GM19463 (cell line): ENCODE data around the gene KCNK18.
A peak's percentile ranks its signal among the peaks of the same experiment; 100 is the strongest.
"Not testable (repeated sequence)": the region's sequence is repeated elsewhere in the genome, so short reads cannot be mapped to it uniquely, and the experiment has no call there.

ENCODE experiments used
- ATAC-seq: cut with Tn5 transposase; IDR thresholded peaks from one replicate; pipeline ENCODE4 v1.9.1; 2021; ENCODE audit warnings: mild to moderate bottlenecking, moderate library complexity; ENCODE audit not compliant: unreplicated experiment

Gene KCNK18

DNA sequence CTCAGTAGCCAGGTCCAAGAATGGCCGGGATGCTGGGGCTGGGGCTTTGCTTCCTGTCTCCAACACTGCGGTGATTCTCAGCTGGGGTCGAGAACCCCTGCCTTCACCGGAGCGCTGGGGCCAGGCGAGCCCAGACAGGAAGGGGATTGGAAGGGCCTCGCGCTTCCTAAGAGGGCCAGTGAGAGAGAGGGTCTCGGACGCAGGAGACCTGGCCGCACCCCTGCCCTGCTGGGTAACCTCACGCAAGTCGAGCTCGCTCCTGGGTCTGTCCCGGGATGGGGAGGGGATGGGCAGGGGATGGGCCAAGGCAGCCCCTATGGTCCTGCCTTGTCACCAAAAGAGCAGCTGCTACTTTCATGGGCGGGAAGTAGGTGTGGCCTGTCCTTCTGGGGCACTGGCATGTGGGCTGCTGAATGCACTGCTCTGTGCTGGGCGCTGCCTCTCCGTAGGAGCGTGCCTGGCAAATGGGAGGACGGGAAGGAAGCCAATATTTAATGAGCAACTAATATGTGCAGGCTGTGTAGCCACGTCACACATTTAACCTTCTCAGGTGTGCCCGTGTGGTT lies 20.0 kb downstream of the KCNK18 start:
- peak; percentile 49 for ATAC-seq

DNA sequence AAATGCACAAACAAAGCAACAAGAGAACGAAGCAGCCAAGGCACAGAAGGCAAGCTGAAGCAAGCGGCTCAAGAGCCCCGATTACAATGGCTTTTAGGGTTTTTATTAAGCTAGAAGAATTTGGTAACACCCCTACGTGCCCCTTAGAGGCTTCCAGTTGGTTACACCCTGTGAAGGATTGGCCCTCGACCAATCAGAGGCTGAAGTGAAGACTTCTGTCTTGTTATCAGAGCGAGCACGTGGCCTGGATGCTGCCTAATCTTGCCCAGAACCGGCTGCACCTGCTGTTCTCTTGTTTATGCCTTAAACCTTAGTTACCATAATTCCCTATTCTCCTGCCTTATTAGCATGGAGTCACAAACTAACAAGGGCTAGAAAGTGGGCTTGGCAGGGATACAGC lies 21.4 kb downstream of the KCNK18 start:
- no peak for ATAC-seq

- no peak for ATAC-seq
Measured at GRCh38 chr10:117221156-117221711, 23.9 kb downstream of the KCNK18 start.

DNA sequence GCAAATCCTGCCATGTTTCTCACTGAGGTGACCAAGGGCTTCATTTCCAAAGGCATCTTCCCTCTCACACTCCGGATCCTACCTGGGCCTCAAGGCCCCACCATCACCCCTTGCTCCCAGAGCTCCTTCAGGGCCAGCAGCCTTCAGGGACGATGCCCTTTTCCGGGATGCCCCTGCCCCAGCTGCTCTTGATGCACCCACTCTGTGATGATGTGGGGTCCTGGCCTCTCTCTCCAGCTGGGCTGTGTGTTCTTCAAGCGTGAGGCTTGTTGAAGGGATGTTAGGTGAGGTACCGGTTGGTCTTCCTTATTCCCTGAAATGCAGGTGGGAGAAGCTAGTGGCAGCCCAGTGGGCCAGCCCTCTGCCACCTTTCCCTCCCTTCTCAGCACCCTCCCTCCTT lies 25.3 kb downstream of the KCNK18 start:
- ATAC-seq = no peak

DNA sequence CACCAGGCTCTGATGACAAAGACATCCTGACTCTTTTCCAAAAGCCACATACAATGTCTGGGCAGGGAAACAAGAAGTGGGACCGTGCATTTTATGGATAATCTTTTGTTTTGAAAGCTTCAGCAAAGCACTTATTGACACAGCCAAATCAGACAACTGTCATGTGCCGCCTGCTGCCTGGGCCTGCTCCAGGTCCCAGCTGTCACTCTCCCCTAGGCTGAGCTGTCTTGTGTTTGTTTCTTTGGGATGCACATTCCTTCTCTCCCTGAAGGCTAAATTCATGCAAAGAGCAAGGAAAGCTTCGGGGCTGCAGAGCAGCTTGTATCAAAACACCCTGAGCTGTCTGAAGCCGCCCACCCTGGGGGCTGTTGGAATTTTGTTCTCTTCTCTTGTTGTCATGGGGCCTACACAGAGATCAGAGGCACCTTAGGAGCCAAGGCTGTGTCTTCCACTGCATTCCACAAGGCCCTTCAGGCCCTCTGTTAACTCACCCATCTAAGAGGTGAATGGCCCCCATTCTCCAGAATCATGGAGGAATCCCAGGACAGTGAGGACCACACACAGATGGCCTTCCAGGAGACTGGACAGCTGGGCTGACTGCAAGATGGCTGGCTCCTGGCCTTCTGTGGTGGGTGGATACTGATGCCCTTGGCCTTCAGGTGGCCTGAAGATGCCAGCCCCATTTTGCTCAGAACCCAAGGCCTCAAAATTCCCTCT lies 25.8 kb downstream of the KCNK18 start:
- ATAC-seq = no peak

- no peak for ATAC-seq
Measured at GRCh38 chr10:117223693-117224430, 26.6 kb downstream of the KCNK18 start.

DNA sequence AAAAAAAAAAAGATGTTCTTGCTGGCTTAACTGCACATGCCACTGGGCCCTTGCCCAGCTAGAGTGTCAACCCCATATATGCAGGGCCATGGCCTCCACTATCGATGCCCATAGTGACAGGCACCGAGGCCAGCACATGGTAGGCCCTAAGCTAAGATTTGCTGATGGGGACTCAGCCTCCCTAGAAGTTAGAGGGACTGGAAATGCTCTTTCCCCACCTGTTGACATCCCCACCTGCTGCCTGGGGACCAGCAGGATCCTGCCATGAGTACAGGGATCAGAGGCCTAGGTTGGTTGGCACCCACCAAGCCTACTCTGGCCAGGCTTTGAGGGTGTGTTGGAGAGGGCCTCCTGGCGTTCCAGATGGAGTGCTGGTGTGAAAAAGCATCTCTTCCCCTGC lies 27.6 kb downstream of the KCNK18 start:
- ATAC-seq = no peak

DNA sequence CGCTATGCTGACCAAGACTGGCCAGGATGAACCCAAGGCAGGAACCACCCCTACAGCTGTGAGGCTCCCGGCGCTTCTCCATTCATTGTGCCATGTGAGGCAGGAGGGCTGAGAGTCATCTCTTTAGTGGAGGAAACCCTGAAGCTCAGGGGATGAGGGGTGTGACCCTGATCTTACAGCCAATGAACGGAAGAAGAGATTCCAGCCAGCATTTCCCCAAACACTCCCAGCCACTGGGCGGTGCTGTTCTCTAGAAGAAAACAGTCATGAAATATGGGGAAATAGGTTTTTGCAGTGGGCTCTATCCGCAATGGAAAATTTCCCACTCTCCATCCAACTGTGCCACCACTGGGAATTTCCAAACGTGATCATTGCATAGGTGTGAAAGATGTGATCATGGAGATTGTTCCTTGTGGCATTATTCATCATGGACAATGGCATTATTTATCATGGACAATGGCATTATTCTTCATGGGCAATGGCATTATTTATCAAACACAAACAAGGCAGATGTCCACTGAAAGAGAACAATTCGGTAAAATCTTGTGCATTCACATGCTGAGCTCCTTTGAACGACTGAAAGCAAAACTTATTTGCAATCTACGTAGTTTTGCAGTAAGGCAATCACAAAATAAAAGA lies 29.6 kb downstream of the KCNK18 start:
- ATAC-seq = no peak

DNA sequence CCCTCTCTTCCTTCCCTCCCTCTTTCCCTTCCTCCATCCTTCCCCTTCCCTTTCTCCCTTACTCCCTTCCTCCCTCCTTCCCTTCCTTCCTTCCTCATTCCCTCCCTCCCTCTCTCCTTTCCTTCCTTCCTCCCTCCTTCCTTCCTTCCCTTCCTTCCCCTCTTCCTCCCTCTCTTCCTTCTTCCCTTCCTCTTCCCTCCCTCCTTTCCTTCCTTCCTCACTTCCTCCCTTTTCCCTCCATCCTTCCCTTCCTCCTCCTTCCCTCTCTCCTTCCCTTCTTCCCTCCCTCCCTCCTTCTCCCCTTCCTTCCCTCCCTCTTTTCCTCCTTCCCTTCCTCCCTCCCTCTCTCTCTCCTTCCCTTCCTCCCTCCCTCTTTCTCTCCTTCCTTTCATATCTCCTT lies 30.9 kb downstream of the KCNK18 start:
- no peak for ATAC-seq

GRCh38 chr10:117230107-117230506 lies 32.8 kb downstream of the KCNK18 start:
- ATAC-seq = not testable (repeated sequence)

GRCh38 chr10:117237401-117237991 lies 40.2 kb downstream of the KCNK18 start:
- no peak for ATAC-seq

- ATAC-seq = no peak
Measured at GRCh38 chr10:117239051-117239450, 41.8 kb downstream of the KCNK18 start.

GRCh38 chr10:117239721-117240620 lies 42.7 kb downstream of the KCNK18 start:
- no peak for ATAC-seq

DNA sequence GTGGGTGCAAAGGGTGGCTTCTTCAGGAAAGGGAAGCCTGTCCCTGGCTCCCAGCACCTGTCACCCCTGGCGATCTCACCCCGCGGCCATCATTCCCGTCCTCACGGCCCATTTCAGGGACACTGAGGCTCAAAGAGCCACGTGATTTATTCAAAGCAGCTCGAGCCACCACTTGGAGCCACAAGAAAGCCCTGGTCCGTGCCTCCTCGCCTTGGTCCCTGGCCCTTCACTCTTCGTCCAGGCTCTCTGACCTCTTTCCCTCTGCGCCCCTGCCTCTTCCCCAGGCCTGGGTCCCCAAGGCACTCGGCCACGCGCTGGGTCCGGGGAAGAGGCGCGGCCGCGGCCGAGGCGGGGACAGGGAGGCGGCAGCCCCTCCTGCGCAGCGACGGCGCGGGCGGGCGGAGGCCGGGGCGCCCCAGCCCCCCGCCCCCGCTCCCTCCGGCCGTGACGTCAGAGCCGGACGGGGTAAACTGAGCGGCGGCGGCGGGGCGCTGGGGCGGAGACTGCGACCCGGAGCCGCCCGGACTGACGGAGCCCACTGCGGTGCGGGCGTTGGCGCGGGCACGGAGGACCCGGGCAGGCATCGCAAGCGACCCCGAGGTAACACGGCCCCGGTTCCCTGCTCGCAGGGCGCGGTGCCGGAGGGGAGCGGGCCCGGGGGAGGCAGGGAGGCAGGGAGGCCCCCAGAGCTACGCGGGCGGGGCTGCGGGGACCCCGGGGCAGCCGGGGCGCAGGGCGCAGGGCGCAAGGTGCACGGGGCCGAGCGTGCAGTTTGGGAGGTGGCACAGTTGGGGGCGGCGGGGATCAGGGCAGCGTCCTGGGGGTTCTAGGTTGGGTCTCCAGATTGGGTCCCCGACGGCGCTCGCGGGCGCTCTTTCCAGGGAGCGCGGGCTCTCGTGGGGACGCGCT lies 43.6 kb downstream of the KCNK18 start, which contains the start of gene SLC18A2:
SLC18A2 (plus strand) TSS at position 494 of the 909 bp plus-strand sequence. CDS start 580 bp downstream, outside the sequence.
- no peak for ATAC-seq

- no peak for ATAC-seq
Measured at GRCh38 chr10:117241541-117242462, 44.5 kb downstream of the KCNK18 start.

- ATAC-seq = no peak
Measured at GRCh38 chr10:117242463-117242832, 45.2 kb downstream of the KCNK18 start.

GRCh38 chr10:117246997-117247671 lies 49.8 kb downstream of the KCNK18 start:
- no peak for ATAC-seq
